ENCODE measurements around the gene BPIFB3. TPM values are rescaled to one million over a fixed set of nuclear protein-coding genes. Genes with fewer than 3 reads are reported as not detected.
"Not testable (repeated sequence)": the region's sequence is repeated elsewhere in the genome, so short reads cannot be mapped to it uniquely, and the experiment has no call there.

Gene BPIFB3
- total and polyA plus RNA-seq, 9 donors: 0.15 TPM; not detected in 8

DNA sequence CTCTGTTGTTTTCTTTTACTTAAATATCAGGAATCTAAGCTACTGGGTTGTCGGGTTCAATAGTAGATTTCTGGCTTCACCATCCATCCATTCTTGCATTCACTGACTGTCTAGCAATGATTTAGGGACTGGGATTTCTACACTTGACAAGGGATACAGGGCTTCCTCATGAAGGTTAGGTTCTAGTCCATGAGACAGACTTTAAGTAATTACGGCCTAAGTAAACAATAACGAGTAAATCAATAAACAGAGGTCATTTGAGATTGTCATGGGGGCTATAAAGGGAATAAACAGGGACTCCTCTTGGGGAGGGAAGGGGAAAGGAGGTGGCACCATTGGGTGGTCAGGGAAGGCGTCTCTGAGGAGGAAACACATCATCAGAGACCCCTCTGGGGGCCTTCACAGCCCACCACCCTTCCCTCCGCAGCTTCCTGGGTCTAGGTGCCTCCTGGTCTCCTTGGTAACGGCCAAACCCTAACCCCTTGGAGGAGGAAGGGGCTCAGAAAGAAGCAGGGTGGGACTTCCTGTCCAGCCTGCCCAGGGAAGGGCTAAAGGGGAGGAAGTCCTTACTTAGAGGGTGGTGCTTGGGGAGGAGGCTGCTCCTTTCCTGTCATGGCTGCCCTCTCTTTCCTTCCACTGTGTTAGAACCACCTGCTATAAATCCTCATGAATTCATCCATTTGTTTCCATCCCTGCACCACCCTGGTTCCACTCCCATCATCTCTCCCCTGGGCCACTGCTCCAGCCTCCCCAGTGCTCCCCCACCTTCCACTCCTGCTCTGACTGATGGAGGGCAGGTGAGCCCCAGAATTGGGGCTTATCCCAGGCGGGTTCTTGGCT is 59.1 kb downstream of the BPIFB3 start:
- TF ChIP-seq POLR2A (IDR thresholded peaks at IDR 0.05) (no peak), EP300 (IDR thresholded peaks at IDR 0.05) (no peak)
- TF ChIP-seq, protein P1, sequence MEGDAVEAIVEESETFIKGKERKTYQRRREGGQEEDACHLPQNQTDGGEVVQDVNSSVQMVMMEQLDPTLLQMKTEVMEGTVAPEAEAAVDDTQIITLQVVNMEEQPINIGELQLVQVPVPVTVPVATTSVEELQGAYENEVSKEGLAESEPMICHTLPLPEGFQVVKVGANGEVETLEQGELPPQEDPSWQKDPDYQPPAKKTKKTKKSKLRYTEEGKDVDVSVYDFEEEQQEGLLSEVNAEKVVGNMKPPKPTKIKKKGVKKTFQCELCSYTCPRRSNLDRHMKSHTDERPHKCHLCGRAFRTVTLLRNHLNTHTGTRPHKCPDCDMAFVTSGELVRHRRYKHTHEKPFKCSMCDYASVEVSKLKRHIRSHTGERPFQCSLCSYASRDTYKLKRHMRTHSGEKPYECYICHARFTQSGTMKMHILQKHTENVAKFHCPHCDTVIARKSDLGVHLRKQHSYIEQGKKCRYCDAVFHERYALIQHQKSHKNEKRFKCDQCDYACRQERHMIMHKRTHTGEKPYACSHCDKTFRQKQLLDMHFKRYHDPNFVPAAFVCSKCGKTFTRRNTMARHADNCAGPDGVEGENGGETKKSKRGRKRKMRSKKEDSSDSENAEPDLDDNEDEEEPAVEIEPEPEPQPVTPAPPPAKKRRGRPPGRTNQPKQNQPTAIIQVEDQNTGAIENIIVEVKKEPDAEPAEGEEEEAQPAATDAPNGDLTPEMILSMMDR (IDR thresholded peaks at IDR 0.05): no peak
- DNase-seq: no peak
- WGBS, 3 donors: 61 to 65% (median 64%) methylated on average over 7 of the region's 7 CpGs
- no peak overlapping the region for H3K4me3 ChIP-seq
- H3K27ac ChIP-seq: no peak overlapping the region
- H3K4me1 ChIP-seq (ENCODE audit: insufficient read depth): no peaks in the 10 kb centered on the region
- intact Hi-C loops (cut with DNase I): no loop called here
- no peaks in the 10 kb centered on the region for H3K36me3 ChIP-seq
- no peaks in the 10 kb centered on the region for H3K27me3 ChIP-seq
- no peaks in the 10 kb centered on the region for H3K9me3 ChIP-seq

DNA sequence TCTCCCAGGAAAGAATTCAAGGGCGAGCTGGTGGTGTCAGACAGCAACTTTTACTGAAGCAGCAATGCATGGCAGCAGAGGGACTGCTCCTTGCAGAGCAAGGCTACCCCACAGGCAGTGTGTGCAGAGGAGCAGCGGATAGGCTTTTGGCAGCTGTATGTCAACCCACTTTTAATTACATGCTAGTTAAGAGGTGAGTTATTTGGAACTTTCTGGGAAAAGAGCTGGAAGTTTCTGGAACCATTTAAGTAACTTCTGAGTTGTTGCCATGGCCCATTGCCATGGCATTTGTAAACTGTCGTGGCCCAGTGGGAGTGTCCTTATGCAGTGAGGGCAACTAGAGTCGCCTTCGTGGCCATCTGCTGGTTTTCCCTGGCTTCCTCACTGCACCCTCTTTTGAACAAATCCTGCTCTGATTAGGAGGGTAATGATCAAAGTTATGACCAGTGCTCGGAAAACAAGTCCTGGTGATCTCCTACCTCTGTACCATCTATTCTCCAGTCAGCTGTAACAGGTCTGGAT is 59.7 kb downstream of the BPIFB3 start:
- no peaks in the 10 kb centered on the region for H3K4me1 ChIP-seq (ENCODE audit: insufficient read depth)
- H3K36me3 ChIP-seq: no peaks in the 10 kb centered on the region
- no peak overlapping the region for H3K27ac ChIP-seq
- no peak for DNase-seq
- no peaks in the 10 kb centered on the region for H3K9me3 ChIP-seq
- TF ChIP-seq, protein P1 (IDR thresholded peaks at IDR 0.05): no peak
- TF ChIP-seq POLR2A (IDR thresholded peaks at IDR 0.05) (no peak), EP300 (IDR thresholded peaks at IDR 0.05) (no peak)
- 63 to 67% (median 65%) methylated on average over 6 of the region's 6 CpGs for WGBS, 3 donors
- intact Hi-C loops (cut with DNase I): no loop called here
- no peak overlapping the region for H3K4me3 ChIP-seq
- H3K27me3 ChIP-seq: no peaks in the 10 kb centered on the region

DNA sequence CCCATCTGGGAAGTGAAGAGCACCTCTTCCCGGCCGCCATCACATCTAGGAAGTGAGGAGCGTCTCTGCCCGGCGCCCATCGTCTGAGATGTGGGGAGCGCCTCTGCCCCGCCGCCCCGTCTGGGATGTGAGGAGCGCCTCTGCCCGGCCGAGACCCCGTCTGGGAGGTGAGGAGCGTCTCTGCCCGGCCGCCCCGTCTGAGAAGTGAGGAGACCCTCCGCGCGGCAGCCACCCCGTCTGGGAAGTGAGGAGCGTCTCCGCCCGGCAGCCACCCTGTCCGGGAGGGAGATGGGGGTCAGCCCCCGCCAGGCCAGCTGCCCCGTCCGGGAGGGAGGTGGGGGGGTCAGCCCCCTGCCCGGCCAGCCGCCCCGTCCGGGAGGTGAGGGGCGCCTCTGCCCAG is 61.8 kb downstream of the BPIFB3 start:
- intact Hi-C loops (cut with DNase I); DNase-seq; H3K4me3 ChIP-seq: not testable (repeated sequence)

DNA sequence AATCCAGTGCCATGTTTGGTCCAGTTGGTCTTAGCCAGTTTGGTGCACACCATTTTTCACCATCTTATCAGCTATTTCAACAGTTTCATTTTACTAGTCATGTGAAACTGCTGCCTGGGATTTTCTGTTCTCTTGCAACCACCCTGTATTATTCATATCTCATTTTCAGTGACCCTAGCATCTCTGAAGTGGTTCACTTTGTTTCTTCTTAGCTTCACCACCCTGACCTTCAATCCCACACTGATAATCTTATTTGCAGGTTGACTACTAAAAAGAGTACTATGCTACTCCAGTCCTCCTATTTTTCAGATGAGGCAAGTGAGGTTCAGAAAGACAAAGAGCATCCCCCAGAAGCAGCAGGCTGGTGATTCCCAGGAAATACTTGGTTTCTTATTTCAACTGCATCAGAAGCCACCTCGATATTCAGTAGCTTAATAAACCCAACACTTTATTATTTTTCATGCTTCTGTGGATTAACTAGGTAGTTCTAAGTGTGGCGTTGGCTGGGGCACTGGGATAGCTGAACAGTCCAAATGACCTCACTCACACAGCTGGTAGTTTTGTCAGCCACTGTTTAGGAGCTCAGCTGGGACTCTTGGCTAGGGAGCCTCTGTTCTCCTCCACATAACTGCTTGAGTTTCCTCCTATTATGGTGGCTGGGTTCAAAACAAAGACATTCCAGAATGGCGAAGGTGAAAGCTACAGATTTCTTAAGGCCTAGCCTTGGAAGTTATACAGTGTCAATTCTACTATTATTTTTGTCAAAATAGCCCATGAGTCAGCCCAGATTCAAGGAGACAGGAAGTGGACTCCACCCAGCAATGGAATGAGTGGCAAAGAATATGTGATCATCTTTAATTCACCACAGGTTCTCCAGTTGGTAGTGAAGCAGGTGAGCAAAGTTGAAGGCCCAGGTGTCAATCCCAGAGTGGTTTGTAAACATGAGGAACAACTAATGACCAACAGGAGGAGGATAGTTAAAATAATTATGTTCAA is 66.3 kb downstream of the BPIFB3 start:
- no peaks in the 10 kb centered on the region for H3K4me1 ChIP-seq (ENCODE audit: insufficient read depth)
- no peak for DNase-seq
- no peaks in the 10 kb centered on the region for H3K36me3 ChIP-seq
- WGBS, 3 donors: 69 to 74% (median 72%) methylated on average over 3 of the region's 3 CpGs
- H3K4me3 ChIP-seq: no peak overlapping the region
- H3K27me3 ChIP-seq: no peaks in the 10 kb centered on the region
- H3K9me3 ChIP-seq: no peaks in the 10 kb centered on the region
- intact Hi-C loops (cut with DNase I): no loop called here
- H3K27ac ChIP-seq: no peak overlapping the region
- TF ChIP-seq, protein P1 (IDR thresholded peaks at IDR 0.05): no peak
- no peak for TF ChIP-seq EP300 (IDR thresholded peaks at IDR 0.05)
- no peak for TF ChIP-seq POLR2A (IDR thresholded peaks at IDR 0.05)

More for the DNA sequence above, 61.8 kb downstream of the BPIFB3 start:
- H3K27ac ChIP-seq; H3K36me3 ChIP-seq; H3K27me3 ChIP-seq; H3K9me3 ChIP-seq; H3K4me1 ChIP-seq (ENCODE audit: insufficient read depth): not testable (repeated sequence)
- WGBS, 3 donors: 91 to 98% (median 93%) methylated on average over 26 to 32 of the region's 34 CpGs
